Liver (tissue), 9 donors: ENCODE measurements around the gene ARHGAP28. TPM values are rescaled to one million over a fixed set of nuclear protein-coding genes. Genes with fewer than 3 reads are reported as not detected.

ENCODE experiments used
- DNase-seq: peaks from one replicate; pipeline ENCODE4 v3.0.0-alpha.2; 2017; ENCODE audit warnings: low spot score
- H3K27ac ChIP-seq, 2 donors: one replicate each; pipeline ENCODE4 v1.7.0; 2013; ENCODE audit warnings: inconsistent platforms in 2 of 2, low read length in 2 of 2, control low read depth in 1 of 2, low read depth in 1 of 2, mild to moderate bottlenecking in 1 of 2
- H3K27me3 ChIP-seq, 4 donors: one replicate each; pipeline versions ENCODE4 v1.6.1 to v1.7.0; 2013; ENCODE audit warnings: low read length in 3 of 4, inconsistent platforms in 1 of 4, mild to moderate bottlenecking in 1 of 4, moderate library complexity in 1 of 4; ENCODE audit not compliant: control insufficient read depth in 4 of 4, insufficient read depth in 4 of 4
- H3K36me3 ChIP-seq, 4 donors: one replicate each; pipeline versions ENCODE4 v1.6.1 to v1.7.0; 2013; ENCODE audit warnings: low read length in 3 of 4, mild to moderate bottlenecking in 3 of 4, low read depth in 1 of 4, moderate library complexity in 1 of 4; ENCODE audit not compliant: control insufficient read depth in 4 of 4, insufficient read depth in 3 of 4
- H3K4me1 ChIP-seq, 4 donors: one replicate each; pipeline versions ENCODE4 v1.6.1 to v1.7.0; 2013; ENCODE audit warnings: low read length in 3 of 4, mild to moderate bottlenecking in 3 of 4, moderate library complexity in 1 of 4; ENCODE audit not compliant: control insufficient read depth in 4 of 4, insufficient read depth in 4 of 4
- H3K4me3 ChIP-seq, 3 donors: one replicate each; pipeline versions ENCODE4 v1.6.1 to v1.7.0; 2013; ENCODE audit warnings: low read length in 3 of 3, control low read depth in 1 of 3, low read depth in 1 of 3, mild to moderate bottlenecking in 1 of 3
- H3K9ac ChIP-seq, 2 donors: one replicate each; pipeline ENCODE4 v1.7.0; 2013; ENCODE audit warnings: low read length in 2 of 2, mild to moderate bottlenecking in 2 of 2, moderate library complexity in 2 of 2, control low read depth in 1 of 2, low read depth in 1 of 2
- H3K9me3 ChIP-seq, 4 donors: one replicate each; pipeline versions ENCODE4 v1.6.1 to v1.7.0; 2013; ENCODE audit warnings: low read length in 3 of 4; ENCODE audit not compliant: control insufficient read depth in 4 of 4
- CTCF ChIP-seq: fragments of 150-350 bp; IDR thresholded peaks from 2 replicates; pipeline ENCODE4 v1.5.1; 2017; ENCODE audit warnings: improper control_type of control experiment, low read depth, low read length; ENCODE audit not compliant: missing input control
- EGR1 ChIP-seq, 2 donors: IDR thresholded peaks; 2 replicates each; pipeline ENCODE4 v1.6.1; 2016 to 2018; ENCODE audit warnings: antibody characterized with exemption in 2 of 2, low read depth in 2 of 2
- FOXA1 ChIP-seq: IDR thresholded peaks from 2 replicates; pipeline ENCODE4 v1.6.1; 2016; ENCODE audit warnings: antibody characterized with exemption
- FOXA2 ChIP-seq: IDR thresholded peaks from 2 replicates; pipeline ENCODE4 v1.6.1; 2016; ENCODE audit warnings: antibody characterized with exemption
- GABPA ChIP-seq, 2 donors: IDR thresholded peaks in 1 of 2; conservative IDR thresholded peaks in 1 of 2; 2 replicates each; pipeline ENCODE4 v1.6.1; 2016; ENCODE audit warnings: antibody characterized with exemption in 2 of 2, mild to moderate bottlenecking in 1 of 2, moderate library complexity in 1 of 2
- HNF4A ChIP-seq, 2 donors: conservative IDR thresholded peaks; 2 replicates each; pipeline ENCODE4 v1.6.1; 2016; ENCODE audit warnings: antibody characterized with exemption in 2 of 2, mild to moderate bottlenecking in 2 of 2
- HNF4G ChIP-seq: IDR thresholded peaks from 2 replicates; pipeline ENCODE4 v1.6.1; 2016; ENCODE audit warnings: antibody characterized with exemption
- JUND ChIP-seq, 2 donors: IDR thresholded peaks; 2 replicates each; pipeline ENCODE4 v1.6.1; 2016; ENCODE audit warnings: antibody characterized with exemption in 2 of 2
- NR2F2 ChIP-seq: IDR thresholded peaks from 2 replicates; pipeline ENCODE4 v1.6.1; 2016; ENCODE audit warnings: antibody characterized with exemption
- RAD21 ChIP-seq, 2 donors: IDR thresholded peaks; 2 replicates each; pipeline ENCODE4 v1.6.1; 2016; ENCODE audit warnings: antibody characterized with exemption in 2 of 2, mild to moderate bottlenecking in 2 of 2
- RXRA ChIP-seq, 2 donors: IDR thresholded peaks; 2 replicates each; pipeline ENCODE4 v1.6.1; 2017 to 2018; ENCODE audit warnings: antibody characterized with exemption in 2 of 2, mild to moderate bottlenecking in 1 of 2
- SP1 ChIP-seq: IDR thresholded peaks from 2 replicates; pipeline ENCODE4 v1.6.1; 2018; ENCODE audit warnings: antibody characterized with exemption, mild to moderate bottlenecking
- TAF1 ChIP-seq: conservative IDR thresholded peaks from 2 replicates; pipeline ENCODE4 v1.6.1; 2016; ENCODE audit warnings: antibody characterized with exemption, mild to moderate bottlenecking
- YY1 ChIP-seq: IDR thresholded peaks from 2 replicates; pipeline ENCODE4 v1.6.1; 2016; ENCODE audit warnings: antibody characterized with exemption, mild to moderate bottlenecking
- WGBS: extraction: QIAGEN DNeasy Blood & Tissue Kit; methylation state at CpG from one replicate; pipeline ENCODE4 v1.1.7; 2013; 5-methylcytosine and 5-hydroxymethylcytosine counted together
- polyA plus RNA-seq, 2 donors: library from polyadenylated mRNA; stranded (reverse) in 1 of 2; unstranded in 1 of 2; fragments of 200-250 nt in 1 of 2; fragments of >200 nt in 1 of 2; fragmentation: Nextera tagmentation in 1 of 2; extraction: Ambion mirVana in 1 of 2; gene quantifications; one replicate each; pipeline versions ENCODE4 v1.2.1 to v1.2.3, GENCODE V29; 2013 to 2015
- total RNA-seq, 2 donors: library from RNA; depleted of rRNA; stranded (reverse); fragments of >200 nt; gene quantifications; one replicate each; pipeline ENCODE4 v1.2.3, GENCODE V29; 2014
- TF ChIP-seq, protein P1 (sequence below): IDR thresholded peaks from 2 replicates; pipeline ENCODE4 v1.6.1; 2016; ENCODE audit warnings: antibody characterized with exemption, mild to moderate bottlenecking
- TF ChIP-seq, protein P2 (sequence below): IDR thresholded peaks from 2 replicates; pipeline ENCODE4 v1.6.1; 2016; ENCODE audit warnings: antibody characterized with exemption
- TF ChIP-seq, protein P3 (sequence below): IDR thresholded peaks from 2 replicates; pipeline ENCODE4 v1.6.1; 2016; ENCODE audit warnings: antibody characterized with exemption
- TF ChIP-seq, protein P4 (sequence below): IDR thresholded peaks from 2 replicates; pipeline ENCODE4 v1.6.1; 2016; ENCODE audit warnings: antibody characterized with exemption
- donor health status: healthy.
- donor health status: healthy.
- donor health status: healthy.
- donor health status: healthy.
- donor health status: healthy.

Gene ARHGAP28
- total and polyA plus RNA-seq, 4 donors = 0.14 to 2.1 (median 0.69) TPM

DNA sequence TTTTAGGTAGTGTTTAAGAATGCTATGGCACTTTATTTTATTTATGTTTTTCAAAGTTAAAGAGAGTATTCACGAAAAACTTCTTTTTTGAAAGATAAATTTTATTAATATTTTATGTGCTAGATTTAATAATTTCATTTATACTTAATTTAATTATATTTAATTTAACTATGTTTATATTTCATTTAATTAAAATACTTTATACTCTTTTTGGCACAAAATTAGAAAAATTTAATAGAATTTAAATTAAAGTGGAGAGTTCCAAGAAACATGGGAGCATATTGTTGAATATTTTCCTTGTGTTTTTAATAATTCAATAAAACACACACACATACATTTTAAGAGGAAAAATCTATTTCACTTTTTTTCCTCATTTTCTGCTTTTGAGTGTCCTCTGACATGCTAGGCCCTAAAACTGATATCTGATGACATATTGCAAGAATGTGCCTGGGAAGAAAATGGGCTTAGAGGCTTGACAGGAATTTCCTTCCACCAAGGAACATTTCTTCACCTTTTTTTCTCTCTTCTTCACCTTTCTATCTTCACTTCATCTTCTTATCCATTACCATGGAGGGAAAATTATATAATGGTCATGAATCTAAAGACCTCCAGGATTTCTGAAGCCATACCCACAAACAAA, 15.4 kb downstream of the ARHGAP28 start:
- Histone ChIP-seq H3K36me3 (no peaks in the 10 kb centered on the region), H3K4me1 (no peaks in the 10 kb centered on the region), H3K27ac (no peak overlapping the region), H3K9me3 (peaks cover 0 to 2% (median 0%) of the 10 kb centered on the region in 4 donors), H3K4me3 (no peak overlapping the region), H3K27me3 (no peaks in the 10 kb centered on the region), H3K9ac (no peak overlapping the region)
- no peak for DNase-seq
- 81% methylated on average over 1 of the region's 1 CpG for WGBS
- TF ChIP-seq TAF1 (no peak), RAD21 (IDR thresholded peaks at IDR 0.05) (no peak), RXRA (IDR thresholded peaks at IDR 0.05) (no peak), HNF4A (conservative IDR thresholded peaks at IDR 0.05) (no peak), HNF4G (no peak), FOXA1 (no peak), EGR1 (IDR thresholded peaks at IDR 0.05; ENCODE audit: low read depth in 2 of 2) (no peak), JUND (IDR thresholded peaks at IDR 0.05) (no peak), YY1 (no peak), GABPA (IDR thresholded peaks at IDR 0.05 in 1 of 2, conservative IDR thresholded peaks at IDR 0.05 in 1 of 2) (no peak), NR2F2 (no peak), FOXA2 (no peak), SP1 (no peak), CTCF (no peak)
- TF ChIP-seq, protein P1, sequence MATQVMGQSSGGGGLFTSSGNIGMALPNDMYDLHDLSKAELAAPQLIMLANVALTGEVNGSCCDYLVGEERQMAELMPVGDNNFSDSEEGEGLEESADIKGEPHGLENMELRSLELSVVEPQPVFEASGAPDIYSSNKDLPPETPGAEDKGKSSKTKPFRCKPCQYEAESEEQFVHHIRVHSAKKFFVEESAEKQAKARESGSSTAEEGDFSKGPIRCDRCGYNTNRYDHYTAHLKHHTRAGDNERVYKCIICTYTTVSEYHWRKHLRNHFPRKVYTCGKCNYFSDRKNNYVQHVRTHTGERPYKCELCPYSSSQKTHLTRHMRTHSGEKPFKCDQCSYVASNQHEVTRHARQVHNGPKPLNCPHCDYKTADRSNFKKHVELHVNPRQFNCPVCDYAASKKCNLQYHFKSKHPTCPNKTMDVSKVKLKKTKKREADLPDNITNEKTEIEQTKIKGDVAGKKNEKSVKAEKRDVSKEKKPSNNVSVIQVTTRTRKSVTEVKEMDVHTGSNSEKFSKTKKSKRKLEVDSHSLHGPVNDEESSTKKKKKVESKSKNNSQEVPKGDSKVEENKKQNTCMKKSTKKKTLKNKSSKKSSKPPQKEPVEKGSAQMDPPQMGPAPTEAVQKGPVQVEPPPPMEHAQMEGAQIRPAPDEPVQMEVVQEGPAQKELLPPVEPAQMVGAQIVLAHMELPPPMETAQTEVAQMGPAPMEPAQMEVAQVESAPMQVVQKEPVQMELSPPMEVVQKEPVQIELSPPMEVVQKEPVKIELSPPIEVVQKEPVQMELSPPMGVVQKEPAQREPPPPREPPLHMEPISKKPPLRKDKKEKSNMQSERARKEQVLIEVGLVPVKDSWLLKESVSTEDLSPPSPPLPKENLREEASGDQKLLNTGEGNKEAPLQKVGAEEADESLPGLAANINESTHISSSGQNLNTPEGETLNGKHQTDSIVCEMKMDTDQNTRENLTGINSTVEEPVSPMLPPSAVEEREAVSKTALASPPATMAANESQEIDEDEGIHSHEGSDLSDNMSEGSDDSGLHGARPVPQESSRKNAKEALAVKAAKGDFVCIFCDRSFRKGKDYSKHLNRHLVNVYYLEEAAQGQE = no peak
- TF ChIP-seq, protein P2, sequence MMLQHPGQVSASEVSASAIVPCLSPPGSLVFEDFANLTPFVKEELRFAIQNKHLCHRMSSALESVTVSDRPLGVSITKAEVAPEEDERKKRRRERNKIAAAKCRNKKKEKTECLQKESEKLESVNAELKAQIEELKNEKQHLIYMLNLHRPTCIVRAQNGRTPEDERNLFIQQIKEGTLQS = no peak
- TF ChIP-seq, protein P3, sequence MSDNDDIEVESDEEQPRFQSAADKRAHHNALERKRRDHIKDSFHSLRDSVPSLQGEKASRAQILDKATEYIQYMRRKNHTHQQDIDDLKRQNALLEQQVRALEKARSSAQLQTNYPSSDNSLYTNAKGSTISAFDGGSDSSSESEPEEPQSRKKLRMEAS = no peak
- TF ChIP-seq, protein P4, sequence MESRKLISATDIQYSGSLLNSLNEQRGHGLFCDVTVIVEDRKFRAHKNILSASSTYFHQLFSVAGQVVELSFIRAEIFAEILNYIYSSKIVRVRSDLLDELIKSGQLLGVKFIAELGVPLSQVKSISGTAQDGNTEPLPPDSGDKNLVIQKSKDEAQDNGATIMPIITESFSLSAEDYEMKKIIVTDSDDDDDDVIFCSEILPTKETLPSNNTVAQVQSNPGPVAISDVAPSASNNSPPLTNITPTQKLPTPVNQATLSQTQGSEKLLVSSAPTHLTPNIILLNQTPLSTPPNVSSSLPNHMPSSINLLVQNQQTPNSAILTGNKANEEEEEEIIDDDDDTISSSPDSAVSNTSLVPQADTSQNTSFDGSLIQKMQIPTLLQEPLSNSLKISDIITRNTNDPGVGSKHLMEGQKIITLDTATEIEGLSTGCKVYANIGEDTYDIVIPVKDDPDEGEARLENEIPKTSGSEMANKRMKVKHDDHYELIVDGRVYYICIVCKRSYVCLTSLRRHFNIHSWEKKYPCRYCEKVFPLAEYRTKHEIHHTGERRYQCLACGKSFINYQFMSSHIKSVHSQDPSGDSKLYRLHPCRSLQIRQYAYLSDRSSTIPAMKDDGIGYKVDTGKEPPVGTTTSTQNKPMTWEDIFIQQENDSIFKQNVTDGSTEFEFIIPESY = no peak
